ENCODE data around the gene SLMAP. TPM values are rescaled to one million over a fixed set of nuclear protein-coding genes. Genes with fewer than 3 reads are reported as not detected.

The SLMAP gene
- total and polyA plus RNA-seq, 5 experiments from 2014 or later, result 19.6 to 70.6 (median 24.5) TPM

DNA sequence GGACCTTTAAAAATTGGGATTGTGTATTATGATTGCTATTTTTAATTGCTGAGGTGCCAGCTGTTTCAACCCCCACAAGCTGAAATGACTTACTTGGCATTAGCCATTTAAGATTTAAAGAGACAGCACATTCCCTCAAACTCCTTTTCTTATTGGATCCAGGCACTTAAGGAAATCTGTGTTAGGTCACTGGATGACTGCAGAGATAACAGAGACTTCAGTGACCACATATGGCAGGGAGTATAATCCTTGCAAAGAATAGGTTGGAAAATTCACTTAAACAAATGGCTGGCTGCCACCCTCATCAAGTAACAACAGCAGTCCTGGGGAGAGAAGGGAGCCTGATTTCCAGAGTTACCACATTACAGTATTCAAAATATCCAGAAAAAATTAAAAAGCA, 66.6 kb downstream of the SLMAP start:
- DNase-seq, result no peak
- Mint-ChIP-seq H3K27ac (peak overlapping the region in 1 of 10 donors; percentile 16), H3K27me3 (no peaks in the 10 kb centered on the region), H3K4me1 (peaks cover 18 to 41% (median 28%) of the 10 kb centered on the region in 4 donors), H3K36me3 (peaks cover 0 to 4% (median 2%) of the 10 kb centered on the region in 3 donors), H3K9me3 (no peaks in the 10 kb centered on the region), H3K4me3 (no peak overlapping the region)
- no peak for ATAC-seq
- POLR2A ChIA-PET, result no interaction called here

DNA sequence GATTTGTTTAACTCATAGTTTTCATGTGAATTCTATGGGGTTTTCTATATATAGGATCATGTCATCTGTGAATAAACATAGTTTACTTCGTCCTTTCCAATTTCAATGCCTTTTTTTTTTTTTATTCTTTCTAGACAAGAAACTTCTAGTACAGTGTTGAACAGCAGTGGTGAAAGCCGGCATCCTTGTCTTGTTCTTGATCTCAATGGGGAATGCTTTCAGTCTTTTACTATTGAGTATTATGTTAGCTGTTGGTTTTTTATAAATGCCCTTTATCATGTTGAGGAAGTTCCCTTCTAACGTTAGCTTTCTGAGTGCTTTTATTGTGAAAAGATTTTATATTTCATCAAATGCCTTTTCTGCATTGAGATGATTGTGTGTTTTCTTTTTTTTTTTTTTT, 69.0 kb downstream of the SLMAP start:
- H3K4me3 Mint-ChIP-seq, result no peak overlapping the region
- ATAC-seq (no peak), DNase-seq (no peak)
- peaks cover 17 to 33% (median 25%) of the 10 kb centered on the region in 4 donors for H3K4me1 Mint-ChIP-seq
- H3K27me3 Mint-ChIP-seq, result no peaks in the 10 kb centered on the region
- peaks cover 0 to 4% (median 2%) of the 10 kb centered on the region in 3 donors for H3K36me3 Mint-ChIP-seq
- no peaks in the 10 kb centered on the region for H3K9me3 Mint-ChIP-seq
- POLR2A ChIA-PET, result interaction anchor here (0.7 kb wide), 1 partner anchor 1126 kb away, joined by 3 read pairs; no protein-coding TSS in a partner anchor
- peak overlapping the region in 3 of 10 donors; percentile 15 to 28 (median 17) for H3K27ac Mint-ChIP-seq

DNA sequence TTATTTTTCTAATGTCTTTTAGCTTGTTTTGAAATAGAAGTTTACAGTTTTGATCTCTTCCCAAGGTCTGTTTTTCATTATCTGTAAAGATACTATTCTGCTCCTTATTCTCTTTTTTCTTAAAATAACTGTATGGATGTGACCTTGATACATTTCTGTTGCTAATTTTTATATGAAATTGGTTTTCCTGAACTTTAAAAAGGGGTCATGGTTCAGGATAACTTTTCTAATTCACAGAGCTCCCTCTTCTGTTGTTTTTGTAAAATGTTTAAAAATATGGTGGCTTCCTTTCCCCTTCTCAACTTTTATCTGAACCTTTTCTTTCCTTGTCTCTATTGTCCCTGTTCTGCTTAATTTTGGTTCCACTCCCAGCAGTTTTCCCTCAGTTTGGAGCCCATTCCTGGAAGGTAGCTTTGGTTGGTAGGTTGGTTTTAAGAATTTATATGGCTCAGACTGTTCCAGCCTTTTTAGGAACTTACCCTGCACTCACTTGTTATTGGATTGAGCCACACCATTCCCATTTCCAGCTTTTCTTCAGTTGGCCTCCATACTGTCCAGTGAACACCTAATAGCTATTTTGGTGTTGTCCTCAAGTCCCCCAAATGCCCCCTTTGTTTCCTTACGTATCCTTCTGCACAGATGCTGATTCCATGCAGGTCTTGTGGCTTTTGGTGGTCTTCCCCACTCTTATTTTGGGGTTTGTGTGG, 70.3 kb downstream of the SLMAP start:
- H3K9me3 Mint-ChIP-seq, result no peaks in the 10 kb centered on the region
- DNase-seq (no peak), ATAC-seq (no peak)
- no peak overlapping the region for H3K4me3 Mint-ChIP-seq
- POLR2A ChIA-PET, result no interaction called here
- H3K27me3 Mint-ChIP-seq, result no peaks in the 10 kb centered on the region
- peaks cover 17 to 29% (median 24%) of the 10 kb centered on the region in 4 donors for H3K4me1 Mint-ChIP-seq
- H3K27ac Mint-ChIP-seq, result peak overlapping the region in 5 of 10 donors; percentile 4 to 81 (median 43)
- peaks cover 0 to 15% (median 4%) of the 10 kb centered on the region in 3 donors for H3K36me3 Mint-ChIP-seq

DNA sequence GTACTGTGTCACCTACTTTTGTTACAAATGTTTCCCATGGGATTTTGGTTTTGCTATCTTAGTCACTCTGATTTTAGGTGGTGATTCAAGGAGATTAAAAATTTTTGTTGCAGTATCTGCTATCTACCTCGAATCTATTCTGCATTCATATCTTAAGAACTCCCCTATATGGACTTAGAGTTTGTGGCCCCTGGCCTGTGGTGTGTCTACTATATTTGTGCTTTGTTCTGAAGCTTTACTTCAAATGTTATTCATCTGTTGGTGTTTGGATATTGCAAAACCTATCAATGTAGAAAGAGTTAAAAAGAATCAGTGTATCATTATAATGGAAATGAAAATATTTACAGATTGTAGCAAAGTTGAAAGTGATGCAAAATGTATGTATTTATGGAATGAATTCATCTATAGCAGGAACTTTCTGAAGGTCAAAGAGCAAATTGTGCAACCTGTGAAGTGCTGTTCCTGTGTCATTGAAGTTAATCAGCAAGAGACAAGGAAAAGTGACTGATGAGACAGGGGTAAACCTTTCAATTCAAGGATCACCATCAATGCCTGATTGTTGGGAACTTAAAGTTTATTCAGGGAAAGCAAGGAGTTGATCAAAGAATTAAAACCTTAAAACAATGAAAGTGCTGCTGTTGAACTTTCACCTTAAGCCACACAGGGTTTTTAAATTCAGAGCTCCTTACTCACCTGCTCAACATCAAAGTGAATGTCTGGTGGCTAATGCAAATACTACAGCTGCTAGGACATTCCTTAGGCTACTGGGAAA, 71.0 kb downstream of the SLMAP start:
- DNase-seq (no peak), ATAC-seq (no peak)
- Mint-ChIP-seq H3K9me3 (no peaks in the 10 kb centered on the region), H3K27me3 (no peaks in the 10 kb centered on the region), H3K4me1 (peaks cover 13 to 26% (median 21%) of the 10 kb centered on the region in 4 donors), H3K36me3 (peaks cover 0 to 20% (median 8%) of the 10 kb centered on the region in 3 donors), H3K27ac (peak overlapping the region in 1 of 10 donors; percentile 8), H3K4me3 (no peak overlapping the region)
- POLR2A ChIA-PET, result no interaction called here

DNA sequence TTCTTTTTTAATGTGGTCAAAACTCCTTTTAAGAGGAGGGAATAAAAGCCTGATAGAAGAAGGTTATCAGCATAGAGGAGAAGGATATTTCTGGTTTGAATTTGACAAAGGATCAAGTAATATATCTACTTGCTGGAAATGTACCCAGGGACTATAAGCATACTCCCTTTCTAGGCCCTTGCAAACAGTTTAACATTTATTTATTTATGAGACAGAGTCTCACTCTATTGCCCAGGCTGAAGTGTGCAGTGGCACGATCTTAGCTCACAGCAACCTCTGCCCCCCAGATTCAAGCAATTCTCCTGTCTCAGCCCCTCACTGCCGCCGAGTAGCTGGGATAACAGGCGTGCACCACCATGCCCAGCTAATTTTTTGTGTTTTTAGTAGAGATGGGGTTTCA, 71.6 kb downstream of the SLMAP start:
- POLR2A ChIA-PET, result no interaction called here
- no peak for ATAC-seq
- Mint-ChIP-seq H3K36me3 (peaks cover 0 to 24% (median 10%) of the 10 kb centered on the region in 3 donors), H3K4me3 (no peak overlapping the region), H3K9me3 (no peaks in the 10 kb centered on the region), H3K4me1 (peaks cover 11 to 26% (median 20%) of the 10 kb centered on the region in 4 donors), H3K27me3 (no peaks in the 10 kb centered on the region), H3K27ac (no peak overlapping the region)
- DNase-seq, result no peak

DNA sequence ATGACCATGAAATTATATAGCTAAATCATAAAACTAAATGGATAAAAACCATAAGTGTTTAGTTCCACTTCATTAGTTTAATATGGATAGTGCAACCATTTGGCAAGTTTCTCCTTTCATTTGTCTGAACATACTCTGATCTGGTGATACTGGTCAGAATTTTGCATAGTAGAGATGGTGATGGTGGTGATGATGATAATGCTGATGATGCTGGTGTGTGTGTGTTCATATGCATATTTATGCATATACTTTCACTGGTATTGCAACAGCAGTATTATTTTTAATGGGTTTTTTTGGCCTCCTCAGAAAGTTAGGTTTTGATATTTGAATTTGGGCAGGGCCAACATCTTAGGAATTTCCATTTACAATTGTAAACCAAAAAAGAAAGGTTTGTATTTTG, 76.4 kb downstream of the SLMAP start:
- POLR2A ChIA-PET, result no interaction called here
- DNase-seq (no peak), ATAC-seq (no peak)
- Mint-ChIP-seq H3K27ac (no peak overlapping the region), H3K36me3 (peaks cover 0 to 37% (median 18%) of the 10 kb centered on the region in 3 donors), H3K9me3 (no peaks in the 10 kb centered on the region), H3K4me3 (no peak overlapping the region), H3K4me1 (peaks cover 2 to 7% (median 4%) of the 10 kb centered on the region in 4 donors), H3K27me3 (no peaks in the 10 kb centered on the region)

DNA sequence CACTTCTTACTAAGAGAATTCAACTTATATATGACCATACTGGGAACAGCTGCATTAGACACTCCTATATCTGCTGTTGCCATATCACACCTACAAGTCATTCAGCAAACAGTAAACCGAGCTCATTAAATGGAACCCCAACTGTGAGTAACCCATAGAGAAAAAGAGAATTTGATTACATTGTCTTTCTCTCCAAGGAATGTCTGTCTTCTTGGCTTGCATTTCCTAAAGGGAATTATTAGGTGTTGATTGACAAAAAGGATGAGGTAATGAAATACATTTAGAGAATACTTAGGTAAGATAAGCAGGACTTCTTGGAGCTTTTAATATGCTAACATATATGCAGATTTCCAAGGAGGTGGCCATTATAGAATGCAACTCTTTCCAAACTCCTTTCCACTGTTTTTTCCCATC, 76.8 kb downstream of the SLMAP start:
- Mint-ChIP-seq H3K27ac (no peak overlapping the region), H3K4me1 (peaks cover 2 to 7% (median 4%) of the 10 kb centered on the region in 4 donors), H3K27me3 (no peaks in the 10 kb centered on the region), H3K9me3 (no peaks in the 10 kb centered on the region), H3K4me3 (no peak overlapping the region), H3K36me3 (peaks cover 0 to 37% (median 18%) of the 10 kb centered on the region in 3 donors)
- ATAC-seq (no peak), DNase-seq (no peak)
- POLR2A ChIA-PET, result no interaction called here

DNA sequence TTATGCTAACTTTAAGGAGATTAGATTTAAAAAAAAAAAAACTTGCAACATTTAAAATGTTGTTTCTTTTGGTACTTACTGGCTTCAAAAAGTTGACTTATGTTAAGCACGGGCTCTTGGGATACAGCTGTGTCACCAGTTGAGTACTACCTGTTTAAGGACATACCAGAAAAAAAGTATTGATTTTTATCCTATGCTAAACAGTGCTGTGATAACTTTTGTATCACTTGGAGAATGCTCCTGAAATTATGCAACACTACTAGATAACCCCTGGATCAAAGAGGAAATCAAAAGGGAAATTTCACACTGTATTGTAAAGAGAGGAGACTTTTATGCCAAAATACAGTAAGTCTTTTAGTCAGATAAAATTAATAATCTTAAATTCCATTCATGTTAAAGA, 77.7 kb downstream of the SLMAP start:
- Mint-ChIP-seq H3K4me1 (peaks cover 6 to 14% (median 7%) of the 10 kb centered on the region in 4 donors), H3K36me3 (peaks cover 0 to 39% (median 18%) of the 10 kb centered on the region in 3 donors), H3K9me3 (no peaks in the 10 kb centered on the region), H3K27me3 (no peaks in the 10 kb centered on the region), H3K4me3 (no peak overlapping the region), H3K27ac (no peak overlapping the region)
- no peak for DNase-seq
- POLR2A ChIA-PET, result no interaction called here
- no peak for ATAC-seq

DNA sequence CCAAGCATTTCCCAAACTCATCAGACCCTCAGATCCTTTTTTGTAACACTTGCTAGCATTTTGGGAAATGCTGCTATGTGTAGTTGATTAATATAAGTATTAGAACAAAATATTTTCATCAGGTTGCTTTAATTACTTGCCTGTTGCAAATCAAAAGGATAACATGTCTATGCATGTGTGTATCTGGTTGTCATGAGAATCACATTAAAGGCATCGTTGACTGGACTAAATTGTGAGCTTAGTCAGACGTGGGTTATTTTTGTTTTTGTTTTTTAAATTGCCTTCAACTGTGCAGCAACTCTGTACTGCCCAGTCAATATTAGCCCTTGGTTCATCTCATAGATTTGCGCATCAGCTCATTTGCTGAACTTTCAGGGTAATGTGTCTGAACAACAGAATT, 81.6 kb downstream of the SLMAP start:
- ATAC-seq, result no peak
- no peak for DNase-seq
- no peak overlapping the region for H3K4me3 Mint-ChIP-seq
- H3K36me3 Mint-ChIP-seq, result peaks cover 0 to 28% (median 10%) of the 10 kb centered on the region in 3 donors
- peak overlapping the region in 1 of 10 donors; percentile 41 for H3K27ac Mint-ChIP-seq
- H3K9me3 Mint-ChIP-seq, result no peaks in the 10 kb centered on the region
- no peaks in the 10 kb centered on the region for H3K27me3 Mint-ChIP-seq
- POLR2A ChIA-PET, result no interaction called here
- H3K4me1 Mint-ChIP-seq, result peaks cover 10 to 23% (median 14%) of the 10 kb centered on the region in 4 donors

DNA sequence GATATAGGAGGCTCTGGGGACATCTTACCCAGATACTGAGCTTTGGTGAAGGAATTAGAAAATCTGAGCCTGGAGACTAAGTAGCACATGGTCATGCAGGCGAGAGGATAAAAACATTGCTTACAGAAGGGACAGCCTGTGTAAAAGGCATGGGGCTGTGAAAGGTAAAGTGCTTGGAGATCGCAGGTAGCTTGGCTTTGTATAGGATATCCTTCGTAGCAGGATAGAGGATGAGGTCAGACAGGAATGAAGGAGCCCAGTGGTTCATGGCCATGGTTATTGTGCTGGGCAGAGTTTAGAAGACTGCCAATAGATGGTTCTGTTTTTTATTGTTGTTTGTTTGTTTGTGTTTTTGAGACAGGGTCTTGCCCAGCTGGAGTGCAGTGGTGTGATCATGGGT, 82.5 kb downstream of the SLMAP start:
- POLR2A ChIA-PET, result no interaction called here
- Mint-ChIP-seq H3K27me3 (no peaks in the 10 kb centered on the region), H3K4me1 (peaks cover 10 to 23% (median 14%) of the 10 kb centered on the region in 4 donors), H3K9me3 (no peaks in the 10 kb centered on the region), H3K36me3 (peaks cover 0 to 25% (median 6%) of the 10 kb centered on the region in 3 donors), H3K27ac (peak overlapping the region in 2 of 10 donors; percentile 41 to 68), H3K4me3 (no peak overlapping the region)
- DNase-seq (no peak), ATAC-seq (no peak)

DNA sequence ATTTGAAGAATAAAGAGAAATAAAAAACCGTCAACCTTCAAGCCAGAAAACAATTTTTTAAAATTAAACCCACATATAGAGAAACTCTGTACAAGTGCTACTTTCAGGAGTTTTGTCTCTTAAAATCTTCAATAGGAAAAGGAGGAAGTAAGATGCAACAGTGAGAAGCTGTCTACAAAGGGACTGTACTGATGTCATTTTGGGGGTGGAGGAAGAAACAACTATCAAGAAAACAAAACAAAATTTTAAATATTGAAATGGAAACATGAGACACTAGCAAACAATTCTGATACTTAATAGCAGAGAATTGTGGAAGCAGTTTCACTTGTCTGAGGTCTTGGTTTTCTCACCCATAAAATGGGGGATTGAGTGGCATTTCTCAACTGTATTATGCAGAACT, 84.4 kb downstream of the SLMAP start:
- peak overlapping the region in 8 of 10 donors; percentile 1 to 56 (median 15) for H3K27ac Mint-ChIP-seq
- H3K27me3 Mint-ChIP-seq, result no peaks in the 10 kb centered on the region
- POLR2A ChIA-PET, result no interaction called here
- ATAC-seq, result no peak
- no peak overlapping the region for H3K4me3 Mint-ChIP-seq
- peaks cover 9 to 23% (median 14%) of the 10 kb centered on the region in 4 donors for H3K4me1 Mint-ChIP-seq
- no peak for DNase-seq
- peaks cover 0 to 22% (median 0%) of the 10 kb centered on the region in 3 donors for H3K36me3 Mint-ChIP-seq
- no peaks in the 10 kb centered on the region for H3K9me3 Mint-ChIP-seq

DNA sequence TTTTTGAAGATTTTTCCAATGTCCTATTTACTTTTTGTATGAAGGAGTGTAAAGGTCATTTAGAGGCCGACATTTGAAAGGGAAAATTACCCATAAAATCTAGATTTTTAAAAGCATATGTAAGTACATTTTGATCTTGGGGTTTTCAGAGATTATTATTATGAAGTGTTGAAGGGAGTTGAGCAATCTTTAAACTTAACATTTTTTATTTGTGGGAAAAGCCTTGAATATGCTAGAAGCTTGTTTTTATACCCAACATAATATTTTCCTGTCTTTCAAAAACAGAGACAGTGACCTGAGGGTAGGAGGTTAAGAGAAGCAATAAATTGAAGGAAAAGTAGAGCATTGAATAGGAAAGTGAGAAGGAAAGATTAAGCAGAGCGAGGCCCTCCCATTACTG, 85.7 kb downstream of the SLMAP start:
- Mint-ChIP-seq H3K4me3 (no peak overlapping the region), H3K4me1 (peaks cover 9 to 22% (median 14%) of the 10 kb centered on the region in 4 donors), H3K9me3 (no peaks in the 10 kb centered on the region), H3K27me3 (no peaks in the 10 kb centered on the region), H3K27ac (peak overlapping the region in 3 of 10 donors; percentile 0 to 5 (median 1)), H3K36me3 (peaks cover 0 to 30% (median 0%) of the 10 kb centered on the region in 3 donors)
- POLR2A ChIA-PET, result no interaction called here
- no peak for ATAC-seq
- no peak for DNase-seq

DNA sequence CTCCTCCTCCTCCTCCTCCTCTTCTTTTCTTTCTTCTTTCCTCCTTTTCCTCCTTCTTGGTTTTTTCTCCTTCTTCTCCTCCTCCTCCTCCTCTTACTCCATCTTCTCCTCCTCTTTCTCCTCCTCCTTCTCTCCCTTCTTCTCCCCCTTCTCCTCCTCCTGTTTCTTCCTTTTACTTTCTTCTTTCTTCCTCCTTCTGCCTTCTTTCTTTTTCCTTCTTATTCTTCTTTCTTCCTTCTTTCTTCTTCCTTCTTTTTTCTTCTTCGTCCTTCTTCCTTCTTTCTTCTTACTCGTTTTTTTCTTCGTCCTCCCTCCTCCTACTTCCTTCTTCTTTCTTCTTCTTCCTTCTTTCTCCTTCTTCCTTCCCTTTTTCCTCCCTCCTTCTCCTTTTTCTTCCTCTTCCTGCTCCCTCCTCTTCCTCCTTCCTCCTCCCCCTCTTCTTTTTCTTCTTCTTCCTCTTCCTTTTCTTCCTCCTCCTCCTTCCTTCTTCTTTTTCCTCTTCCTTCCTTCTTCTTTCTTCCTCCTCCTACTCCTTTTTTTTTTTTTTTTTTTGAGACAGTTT, 92.1 kb downstream of the SLMAP start:
- POLR2A ChIA-PET, result no interaction called here
- Mint-ChIP-seq H3K27ac (peak overlapping the region in 3 of 10 donors; percentile 58 to 87 (median 79)), H3K36me3 (peaks cover 0 to 55% (median 3%) of the 10 kb centered on the region in 3 donors), H3K4me3 (no peak overlapping the region), H3K4me1 (peaks cover 0 to 7% (median 0%) of the 10 kb centered on the region in 4 donors), H3K27me3 (no peaks in the 10 kb centered on the region), H3K9me3 (no peaks in the 10 kb centered on the region)
- DNase-seq (no peak), ATAC-seq (no peak)
